Thyroid gland (tissue), 4 donors: Measurements from ENCODE around the gene LCAT.
A peak's percentile ranks its signal among the peaks of the same experiment; 100 is the strongest.

Experiments
- CTCF ChIP-seq, 6 experiments: fragments of 200-600 bp in 3 of 6; fragments of 450-650 bp in 3 of 6; sonication (generic) in 3 of 6; IDR thresholded peaks; one replicate each; pipeline ENCODE4 v1.5.1; 2016 to 2019; ENCODE audit warnings: antibody characterized with exemption in 6 of 6, mild to moderate bottlenecking in 2 of 6, inconsistent platforms in 1 of 6, moderate library complexity in 1 of 6
- POLR2A ChIP-seq, 2 donors: fragments of 450-650 bp; IDR thresholded peaks; one replicate each; pipeline ENCODE4 v1.6.1; 2017; ENCODE audit warnings: antibody characterized with exemption in 2 of 2, mild to moderate bottlenecking in 2 of 2, moderate library complexity in 1 of 2

- TF ChIP-seq CTCF (IDR thresholded peaks at IDR 0.05), result no peak
- peak in 1 of 2 donors; percentile 4 for TF ChIP-seq POLR2A (IDR thresholded peaks at IDR 0.05)
Observed at GRCh38 chr16:67943619-67944504, at the start of gene LCAT.
